CD4-positive, alpha-beta T cell treated with Interleukin-17A for 4 hours (primary cell): ENCODE data around the gene TBXA2R.
A peak's percentile ranks its signal among the peaks of the same experiment; 100 is the strongest.
"Not testable (repeated sequence)": the region's sequence is repeated elsewhere in the genome, so short reads cannot be mapped to it uniquely, and the experiment has no call there.

Experiments used
- DNase-seq: peaks from one replicate; pipeline ENCODE4 v3.0.0-alpha.2; 2020; ENCODE audit warnings: mixed read lengths

The TBXA2R gene

DNA sequence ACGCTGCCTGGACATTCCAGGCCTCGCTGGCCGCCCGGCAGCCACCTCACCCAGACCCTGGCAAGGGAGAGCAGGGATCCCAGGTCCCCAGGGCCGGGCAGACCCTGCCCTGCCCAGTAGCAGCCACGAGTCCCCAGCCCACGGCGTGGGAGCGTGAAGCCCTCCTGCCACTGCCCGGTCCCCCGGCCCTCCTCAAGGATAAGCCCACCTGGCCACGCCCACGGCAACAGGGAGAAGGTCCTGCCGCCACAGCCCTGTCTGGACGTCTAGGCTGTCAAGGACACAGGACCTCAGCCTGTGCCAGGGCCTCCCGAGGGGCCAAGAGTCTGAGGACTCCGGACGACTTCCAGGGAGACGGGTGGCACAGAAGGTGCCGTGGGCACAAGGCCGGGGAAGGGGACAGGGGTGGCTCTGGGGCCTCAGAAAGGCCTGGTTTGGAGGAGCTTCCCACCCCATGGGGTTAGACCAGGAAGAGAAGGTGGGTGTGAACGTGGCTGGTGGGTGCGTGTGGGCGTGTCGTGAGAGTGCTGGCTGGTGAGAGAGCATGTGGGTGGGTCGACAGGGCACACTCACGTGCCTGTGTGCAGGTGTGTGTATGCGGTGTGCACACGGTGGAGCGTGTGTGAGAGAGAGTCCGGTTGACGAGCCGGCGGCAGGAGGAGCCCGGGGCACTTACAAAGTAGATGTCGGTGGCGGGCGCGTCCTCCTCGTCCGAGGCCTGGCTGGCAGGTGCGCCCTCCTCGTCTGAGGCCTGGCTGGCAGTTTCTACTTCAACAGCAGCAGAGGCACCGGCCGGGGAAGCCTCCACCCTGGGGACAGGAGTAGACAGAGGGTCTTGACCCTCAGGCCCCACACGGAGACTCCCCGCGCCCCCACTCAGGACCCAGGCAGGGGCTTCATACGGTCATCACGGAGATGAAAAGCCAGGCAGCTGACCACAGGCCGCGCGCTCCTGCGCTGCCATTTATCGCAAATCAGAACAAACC lies 31.8 kb upstream of the TBXA2R start:
- no peak for DNase-seq

DNA sequence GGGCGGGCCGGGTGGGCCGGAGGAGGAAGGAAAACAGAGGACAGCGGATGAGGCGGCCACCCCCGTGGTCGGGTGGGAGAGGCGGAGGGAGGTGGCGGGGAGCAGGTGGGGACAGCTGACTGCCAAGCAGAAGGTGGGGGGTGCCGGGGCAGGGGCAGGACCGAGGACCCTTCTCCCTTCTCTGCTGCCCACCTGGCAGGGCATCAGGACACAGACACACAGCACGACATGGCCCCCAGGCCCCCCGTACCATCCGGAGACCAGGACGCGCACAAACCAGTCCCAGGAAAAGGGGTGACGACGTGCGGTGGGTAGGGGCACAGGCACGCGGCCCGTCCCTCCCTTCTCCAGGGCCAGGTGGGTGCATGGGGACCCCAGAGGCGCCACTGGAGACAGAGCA lies 30.9 kb upstream of the TBXA2R start:
- DNase-seq = no peak

DNA sequence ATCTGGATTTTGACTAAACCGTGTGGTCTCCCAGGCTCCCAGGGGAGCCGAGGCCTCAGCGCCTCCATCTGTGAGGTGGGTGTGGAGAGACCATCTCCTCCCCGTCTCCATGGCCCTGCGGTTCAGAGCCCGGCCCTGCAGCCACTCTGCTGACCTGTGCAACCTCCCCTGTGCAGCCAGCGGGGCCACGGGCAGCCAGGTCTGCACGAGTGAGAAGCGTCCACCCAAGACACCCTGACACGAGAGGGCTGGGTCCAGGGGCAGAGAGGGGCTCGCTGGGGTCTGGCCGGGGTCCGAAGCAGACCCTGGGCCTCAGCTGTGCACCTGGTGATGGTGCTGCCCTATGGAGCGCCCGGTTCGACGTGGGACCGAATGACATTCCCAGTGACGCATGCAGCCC lies 30.3 kb upstream of the TBXA2R start:
- no peak for DNase-seq

DNA sequence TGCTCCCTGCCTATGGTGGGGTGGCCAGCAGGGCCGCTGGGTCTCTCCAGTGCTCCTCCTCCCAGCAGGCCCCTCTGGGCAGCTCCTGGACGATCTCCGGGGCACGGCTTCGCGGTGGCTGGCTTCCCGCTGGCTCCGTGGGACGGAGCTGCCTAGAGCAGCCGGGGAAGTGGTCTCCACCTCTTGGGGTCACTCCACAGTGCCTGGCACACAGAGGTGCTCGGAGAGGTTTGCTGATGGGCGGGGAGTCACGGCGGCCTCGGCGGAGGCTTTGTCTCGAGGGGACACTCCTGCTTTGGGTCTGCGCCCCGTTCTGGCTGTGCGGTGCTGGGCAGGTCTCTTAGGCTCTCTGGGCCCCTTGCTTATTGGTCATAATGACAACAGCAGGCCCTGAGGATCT lies 29.8 kb upstream of the TBXA2R start:
- no peak for DNase-seq

DNA sequence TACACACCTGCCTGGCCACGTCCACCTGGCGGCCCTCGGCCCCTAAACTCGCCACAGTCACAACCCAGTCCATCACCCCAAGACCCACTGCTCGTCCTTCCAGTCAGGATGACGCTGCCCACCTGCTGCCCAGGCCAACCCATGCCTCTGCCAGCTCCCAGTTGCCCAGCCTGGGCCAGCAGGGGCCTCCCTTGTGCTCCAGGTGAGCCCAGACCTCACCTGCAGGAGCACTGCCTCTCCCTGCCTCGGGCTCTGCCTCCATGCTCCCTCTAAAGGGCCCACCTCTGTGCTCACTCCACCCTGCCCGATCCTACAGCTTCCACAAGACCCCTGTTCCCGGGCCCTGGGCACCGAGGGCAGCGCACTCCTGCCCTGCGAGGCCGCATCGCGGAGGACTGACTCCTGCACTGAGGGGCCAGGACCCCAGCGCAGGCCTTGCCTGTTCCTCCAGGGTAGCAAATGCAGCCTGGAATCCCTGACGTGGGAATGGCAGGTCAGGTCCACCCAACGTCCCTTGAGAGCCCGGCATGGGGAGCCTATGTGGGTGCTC lies 27.9 kb upstream of the TBXA2R start:
- no peak for DNase-seq

DNA sequence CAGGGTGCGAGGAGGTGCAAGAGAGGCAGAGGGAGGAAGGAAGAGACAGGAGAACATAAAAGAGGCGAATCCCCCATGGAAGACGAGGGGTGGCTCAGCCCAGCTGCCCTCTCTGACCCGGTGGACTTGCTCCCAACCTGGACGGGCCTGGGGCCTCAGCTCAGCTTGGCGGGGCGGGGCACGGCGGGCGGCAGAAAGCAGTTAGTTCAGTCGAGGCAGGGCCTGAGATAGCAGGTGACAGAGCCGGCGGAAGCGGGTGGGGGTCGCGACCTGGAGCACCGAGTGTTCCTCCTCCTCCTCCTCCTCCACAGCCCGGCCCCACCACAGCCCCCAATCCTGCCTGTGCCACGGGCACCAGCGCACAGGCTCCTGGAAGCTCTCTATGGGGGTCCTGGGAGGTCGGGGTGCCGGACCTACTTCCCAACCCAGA lies 26.9 kb upstream of the TBXA2R start:
- DNase-seq = no peak

DNA sequence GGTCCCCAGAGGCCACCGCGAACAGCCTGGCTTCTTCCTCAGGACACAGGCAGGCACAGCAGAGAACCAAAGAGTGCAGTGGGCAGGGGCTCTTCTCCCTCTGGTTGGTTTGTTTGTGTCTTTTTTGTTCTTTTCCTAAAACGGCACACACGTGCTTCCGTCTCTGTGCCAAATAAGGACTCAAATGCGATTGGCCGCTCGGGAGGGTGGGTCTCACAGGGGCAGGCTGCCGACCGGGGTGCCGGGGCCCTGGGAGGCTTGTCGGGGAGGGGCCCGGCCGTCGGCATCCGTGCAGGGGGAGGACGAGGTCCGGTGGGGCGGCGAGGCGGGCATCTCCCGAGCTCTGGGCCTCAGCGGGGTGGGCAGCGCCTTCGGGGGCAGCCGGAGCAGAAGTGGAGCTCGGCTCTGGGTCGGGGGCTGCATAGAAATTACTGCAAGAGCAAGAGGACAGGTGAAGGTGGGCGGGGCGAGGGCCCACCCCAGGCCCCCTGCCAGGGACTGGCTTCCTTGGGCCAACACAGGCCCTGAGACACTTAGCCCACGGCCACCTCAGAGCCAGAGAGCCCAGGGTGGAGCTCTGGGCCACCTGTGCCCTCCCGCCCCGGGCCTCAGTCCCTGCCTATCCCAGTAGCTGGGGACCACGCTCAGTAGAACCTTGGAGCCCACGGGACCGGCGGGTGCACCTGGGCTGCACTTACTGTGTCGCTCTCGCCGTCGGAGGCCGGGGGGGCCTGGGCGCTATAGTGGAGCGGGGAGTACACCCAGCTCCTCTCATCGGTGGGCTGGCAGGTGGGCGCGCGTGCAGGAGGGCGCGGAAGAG lies 26.3 kb upstream of the TBXA2R start:
- no peak for DNase-seq

DNA sequence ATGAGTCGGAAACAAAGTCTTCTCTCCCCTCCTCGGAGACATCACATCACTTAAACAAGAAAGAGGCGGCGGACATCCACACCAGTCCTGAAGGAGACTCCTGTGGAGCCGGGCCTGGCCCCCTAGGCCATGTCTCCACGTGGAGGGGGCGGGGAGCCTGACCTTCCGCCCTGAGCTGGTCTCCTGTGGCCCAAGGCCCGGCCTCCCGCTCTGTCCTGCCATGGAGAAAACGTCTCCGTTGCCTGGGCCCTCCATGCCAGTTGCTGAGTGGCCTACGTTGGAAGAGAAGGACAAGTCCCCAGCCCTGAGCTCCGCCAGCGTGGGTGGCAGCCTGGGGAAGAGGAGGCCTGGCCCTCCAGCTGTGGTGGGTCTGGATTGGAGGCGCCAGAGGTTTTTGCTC lies 25.4 kb upstream of the TBXA2R start:
- DNase-seq = no peak

DNA sequence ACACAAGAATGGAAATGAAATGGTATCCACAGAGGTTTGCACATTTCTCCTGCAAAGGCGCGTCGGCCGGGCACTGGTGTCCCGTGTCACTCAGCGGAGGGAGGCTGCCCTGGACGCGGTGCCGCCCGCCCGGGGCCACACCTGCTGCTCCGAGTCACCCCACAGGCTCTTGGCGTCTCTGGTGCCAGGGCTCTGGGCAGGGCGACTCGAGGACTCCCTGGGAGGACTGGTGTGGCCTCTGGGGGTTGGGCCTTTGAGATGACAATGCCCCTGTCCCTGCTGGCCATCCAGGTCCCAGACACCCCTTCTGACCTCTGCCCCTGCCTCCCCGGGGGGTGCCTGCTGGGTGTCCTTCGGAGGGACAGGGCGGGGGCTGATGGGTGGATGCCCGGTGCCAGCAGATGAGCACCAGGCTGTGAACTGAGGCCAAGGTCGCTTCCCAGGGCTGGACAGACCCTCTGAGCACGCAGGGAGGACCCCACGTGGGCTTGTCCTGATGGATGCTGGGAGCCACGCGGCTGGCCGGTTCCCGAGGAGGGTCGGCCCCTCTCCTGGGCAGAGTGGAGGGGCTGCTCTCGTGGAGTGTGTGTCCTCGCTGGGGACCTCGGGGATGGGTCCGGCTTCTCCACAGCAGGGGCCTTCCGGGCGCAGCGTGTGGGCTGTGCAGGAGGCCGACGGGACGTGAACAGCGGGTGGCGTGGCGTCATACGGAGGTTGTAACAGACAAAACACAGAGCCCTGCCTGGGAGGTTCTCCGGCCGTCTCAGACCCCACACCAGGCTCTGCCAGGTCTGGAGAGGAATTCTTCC lies 24.6 kb upstream of the TBXA2R start:
- no peak for DNase-seq

DNA sequence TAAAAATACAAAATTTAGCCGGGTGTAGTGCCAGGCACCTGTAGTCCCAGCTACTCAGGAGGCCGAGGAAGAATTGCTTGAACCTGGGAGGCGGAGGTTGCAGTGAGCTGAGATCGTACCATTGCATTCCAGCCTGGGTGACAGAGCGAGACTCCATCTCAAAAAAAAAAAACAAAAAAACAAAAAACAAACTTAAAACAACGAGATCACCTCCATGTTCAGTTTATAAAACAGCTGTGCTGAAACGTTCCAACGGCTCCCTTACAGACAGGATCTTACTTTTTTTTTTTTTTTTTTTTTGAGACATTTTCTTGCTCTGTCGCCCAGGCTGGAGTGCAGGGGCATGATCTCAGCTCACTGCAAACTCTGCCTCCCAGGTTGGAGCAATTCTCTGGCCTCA lies 22.1 kb upstream of the TBXA2R start:
- not testable (repeated sequence) for DNase-seq

DNA sequence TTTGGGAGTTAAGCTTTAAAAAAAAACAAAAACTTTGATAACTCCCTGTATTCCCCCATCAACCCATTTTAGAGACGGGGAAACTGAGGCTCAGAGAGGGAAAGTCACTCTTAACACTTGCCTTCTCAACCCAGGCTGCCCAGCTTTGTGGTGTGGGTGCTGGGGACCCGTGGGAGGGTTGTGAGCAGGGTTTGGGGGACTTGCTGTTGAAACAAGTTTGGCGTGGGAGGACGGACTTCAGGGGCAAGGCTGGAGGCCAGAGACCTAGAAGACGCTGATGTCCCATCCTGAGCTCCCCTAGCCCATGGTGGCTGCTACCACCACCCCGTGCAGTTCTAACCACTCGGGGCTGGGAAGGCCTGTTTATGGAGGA lies 20.7 kb upstream of the TBXA2R start:
- DNase-seq = no peak

DNA sequence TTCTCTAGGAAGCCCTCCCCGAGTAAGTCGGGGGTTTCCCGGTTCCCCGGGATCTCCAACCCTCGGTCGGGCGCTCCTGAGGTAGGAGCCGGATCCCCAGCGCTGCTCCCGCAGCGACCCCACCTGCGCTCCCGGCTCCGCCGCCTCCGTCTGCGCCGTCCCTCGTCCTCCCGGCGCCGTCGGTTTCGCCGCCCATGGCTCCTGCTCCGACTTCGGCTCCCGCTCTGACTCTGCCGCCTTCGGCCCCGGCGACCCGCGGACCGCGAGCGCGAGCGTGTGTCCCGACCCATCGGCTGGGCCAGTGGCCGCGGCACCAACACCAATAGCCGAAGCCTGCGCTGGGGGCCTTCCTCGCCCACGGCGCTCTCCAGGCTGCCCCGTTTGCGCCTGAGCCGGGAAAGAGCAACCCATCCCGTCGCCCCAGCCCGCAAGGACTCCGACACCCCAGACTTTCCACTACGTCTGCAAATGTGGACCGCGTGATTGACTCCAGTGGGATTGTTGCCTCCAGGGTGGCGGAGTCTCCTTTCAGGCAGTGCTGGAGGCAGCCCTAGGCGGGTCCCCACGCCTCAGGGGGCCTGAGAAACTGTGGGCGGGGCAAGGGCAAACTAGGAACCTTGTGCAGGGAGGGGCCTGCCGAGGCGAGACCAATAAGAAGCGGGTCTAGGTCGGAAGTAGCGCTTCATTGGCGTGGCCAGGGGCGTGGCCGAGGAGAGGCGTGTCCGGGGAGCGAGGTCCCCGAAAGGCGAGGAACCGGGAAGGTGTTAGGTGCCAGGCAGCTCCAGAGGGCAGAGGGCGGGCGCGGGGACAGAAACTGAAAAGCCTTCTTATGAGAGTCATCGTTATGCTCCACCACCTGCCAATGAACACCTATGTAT lies 20.0 kb upstream of the TBXA2R start, which contains the start of gene CACTIN:
TSS of gene CACTIN (minus strand) at position 318 of the 878 bp plus-strand sequence. CDS start at position 290, 28 bp downstream.
- DNase-seq = peak; percentile 100

DNA sequence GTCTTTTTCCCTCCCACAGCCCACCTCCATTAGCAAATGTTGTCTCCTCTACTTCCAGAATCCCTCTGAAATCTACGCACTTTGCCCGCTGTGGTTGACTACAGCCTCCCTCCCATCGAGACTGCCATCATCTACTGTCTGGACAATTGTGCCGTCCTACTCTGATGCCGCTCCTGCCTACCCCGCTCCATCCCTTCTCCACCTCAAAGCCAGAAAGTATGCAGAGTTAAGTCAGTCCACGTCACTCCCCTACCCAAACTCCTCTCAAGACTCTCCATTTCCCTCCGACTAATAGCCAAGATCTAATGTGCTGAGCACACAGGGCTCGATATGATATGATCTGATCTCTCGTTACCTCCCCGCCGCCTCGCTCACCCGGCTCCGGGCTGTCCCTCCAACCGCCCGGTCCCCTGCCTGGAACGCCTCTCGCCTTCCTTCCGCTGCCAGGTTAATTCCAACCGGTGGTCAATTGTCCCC lies 19.4 kb upstream of the TBXA2R start:
- no peak for DNase-seq

DNA sequence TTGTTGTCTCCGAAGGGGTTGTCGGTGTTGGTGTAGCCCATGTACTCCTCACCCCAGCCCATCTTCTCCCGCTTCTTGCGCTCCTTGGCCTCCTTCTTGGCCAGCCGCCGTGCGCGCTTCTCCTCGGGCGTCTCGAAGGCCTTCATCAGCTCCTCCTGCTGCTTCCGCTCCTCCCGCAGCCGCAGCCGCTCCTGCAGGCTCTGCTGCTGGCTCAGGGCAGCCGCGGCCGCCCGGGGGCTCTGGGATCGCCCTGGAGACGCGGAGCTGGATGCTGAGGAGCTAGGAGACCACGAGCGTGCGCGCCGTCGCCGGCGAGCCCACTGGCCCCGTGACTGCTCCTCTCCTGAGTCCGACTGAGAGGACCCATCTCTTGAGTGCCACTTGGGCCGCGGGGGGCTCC lies 17.0 kb upstream of the TBXA2R start:
- no peak for DNase-seq

DNA sequence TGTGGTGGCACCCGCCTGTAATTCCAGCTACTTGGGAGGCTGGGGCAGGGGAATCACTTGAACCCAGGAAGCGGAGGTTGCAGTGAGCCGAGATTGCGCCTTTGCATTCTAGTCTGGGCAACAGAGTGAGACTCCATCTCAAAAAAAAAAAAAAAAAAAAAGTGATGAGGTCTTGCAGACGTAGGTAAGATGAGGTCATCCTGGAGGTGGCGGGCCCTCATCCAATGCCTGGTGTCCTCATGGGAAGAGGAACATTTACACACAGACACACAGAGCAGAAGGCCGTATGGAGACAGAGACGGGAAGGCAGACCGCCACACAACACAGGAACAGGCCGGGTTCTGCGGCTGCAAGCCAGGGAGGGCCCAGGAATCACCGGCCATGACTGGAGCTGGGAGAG lies 15.5 kb upstream of the TBXA2R start:
- DNase-seq = no peak

DNA sequence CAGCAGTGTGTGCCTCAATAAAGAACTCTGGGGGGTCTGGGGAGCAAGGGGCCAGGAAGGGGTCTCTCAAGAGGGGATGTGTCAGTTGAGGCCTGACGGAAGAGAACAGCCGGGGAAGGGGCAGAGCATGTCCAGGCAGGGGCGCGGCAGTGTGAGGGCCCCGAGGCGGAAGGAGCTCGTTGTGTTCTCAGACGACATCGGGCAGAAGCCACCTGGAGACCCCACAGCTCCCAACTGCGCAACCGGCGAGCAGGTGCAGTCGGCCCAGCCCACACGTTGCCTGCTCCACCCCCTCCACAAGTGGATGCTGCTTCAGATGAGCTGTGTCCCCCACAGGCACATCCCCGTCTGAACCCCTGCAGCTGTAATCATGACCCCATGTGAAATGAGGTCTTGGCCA lies 15.0 kb upstream of the TBXA2R start:
- no peak for DNase-seq

DNA sequence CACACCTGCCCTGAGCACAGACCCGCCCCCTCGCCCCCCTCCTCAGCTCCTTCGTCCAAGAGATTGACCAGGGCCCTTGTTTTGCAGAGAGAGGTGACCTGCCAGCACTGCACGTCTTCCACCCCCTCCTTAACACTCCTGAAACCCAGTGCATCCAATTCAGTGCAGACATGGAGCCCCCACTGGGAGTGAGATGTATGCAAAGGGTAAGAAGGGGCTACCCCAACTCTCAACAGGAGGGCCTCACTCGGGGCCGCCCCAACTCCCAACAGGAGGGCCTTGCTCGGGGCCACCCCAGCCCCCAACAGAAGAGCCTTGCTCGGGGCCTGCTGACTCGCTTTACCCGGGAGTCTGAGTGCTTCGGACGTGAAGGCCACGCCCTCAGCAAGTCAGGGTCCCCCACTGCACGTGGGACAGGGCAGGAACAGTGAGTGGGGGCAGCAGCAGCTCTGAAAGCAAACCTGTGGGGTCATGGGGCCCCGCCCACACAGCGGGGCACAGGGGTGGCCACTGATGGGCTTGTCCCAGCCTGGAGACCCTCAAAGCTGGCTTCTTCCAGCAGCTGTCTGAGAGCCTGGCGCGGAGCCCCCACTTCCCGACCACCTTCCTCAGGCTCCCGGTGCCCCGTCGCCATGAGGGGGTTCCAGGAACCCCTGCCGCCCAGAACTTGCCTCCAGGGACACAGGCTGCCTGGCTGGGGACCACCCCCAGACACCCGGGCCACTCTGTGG lies 14.3 kb upstream of the TBXA2R start:
- DNase-seq = no peak

DNA sequence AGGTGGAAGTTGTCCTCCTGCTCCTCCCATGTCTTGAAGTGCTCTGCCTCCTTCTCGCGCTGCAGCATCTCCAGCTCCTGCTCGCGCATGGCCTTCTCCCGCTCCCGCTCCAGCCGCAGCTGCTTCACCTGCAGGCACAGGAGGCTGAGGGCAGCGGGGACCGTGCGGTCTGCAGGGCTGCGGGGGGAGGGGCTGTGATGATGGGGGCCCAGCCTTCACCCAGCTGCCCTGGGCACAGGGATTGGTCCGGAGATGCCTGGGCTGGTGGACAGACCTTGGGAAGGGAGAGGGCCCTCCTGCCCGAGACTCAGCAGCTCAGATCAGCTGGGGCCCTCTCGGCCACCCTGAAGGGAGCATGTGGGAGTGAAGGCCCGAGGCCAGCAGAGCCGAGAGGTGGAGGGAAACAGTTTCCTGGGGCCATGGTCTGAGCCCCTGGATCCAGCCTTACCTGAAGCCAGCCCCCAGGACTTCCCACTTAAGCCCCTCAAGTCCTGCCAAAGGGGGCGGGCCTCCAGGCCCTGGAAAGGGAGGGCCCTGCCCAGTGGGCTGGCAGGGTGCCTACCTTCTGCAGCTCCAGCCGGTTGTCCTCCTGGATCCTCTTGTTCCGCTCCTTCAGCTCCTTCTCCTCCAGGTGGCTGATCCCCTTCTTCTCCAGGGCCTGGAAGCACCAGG lies 13.6 kb upstream of the TBXA2R start:
- no peak for DNase-seq

DNA sequence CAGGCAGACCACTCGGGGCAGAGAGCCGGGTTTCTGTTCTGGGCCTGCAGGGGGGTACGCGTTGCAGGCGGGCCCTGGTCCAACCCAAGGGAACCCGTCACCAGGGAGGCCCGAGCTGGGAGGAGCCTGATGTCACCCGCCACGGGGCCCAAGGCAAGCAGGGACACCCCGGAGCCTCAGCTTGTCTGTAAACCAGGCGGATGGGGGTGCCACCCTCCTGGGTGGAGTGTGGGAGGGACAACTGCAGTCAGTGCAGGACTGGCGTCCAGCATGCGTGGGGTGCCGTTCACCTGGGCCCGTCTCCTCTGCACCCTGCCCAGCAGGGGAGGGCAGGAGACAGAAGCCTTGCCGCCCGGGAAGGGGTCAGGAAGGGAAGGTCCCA lies 12.9 kb upstream of the TBXA2R start:
- no peak for DNase-seq
